GM18951 (cell line): ENCODE measurements around the gene MACROD2.

Experiments
- POLR2A ChIP-seq: IDR thresholded peaks from 4 replicates; pipeline ENCODE4 v1.6.1; 2011; ENCODE audit warnings: mild to moderate bottlenecking; ENCODE audit not compliant: insufficient read length, insufficient read depth; ENCODE audit errors: extremely low read depth
- in situ Hi-C: fragments of 300-500 bp; cut with MboI; formaldehyde crosslinking; loops from one replicate; pipeline ENCODE4 v1.12.0; 2022; ENCODE audit warnings: low sequenced_read_pairs, mixed read lengths, inconsistent platforms; ENCODE audit not compliant: unreplicated experiment

MACROD2 gene

GRCh38 chr20:15199698-15200097 lies 1204.4 kb downstream of the MACROD2 start:
- in situ Hi-C loops: no loop called here
- no peak for TF ChIP-seq POLR2A

- in situ Hi-C loops: no loop called here
- TF ChIP-seq POLR2A: no peak
Observed at GRCh38 chr20:15200147-15200565, 1204.8 kb downstream of the MACROD2 start.

- TF ChIP-seq POLR2A: no peak
Observed at GRCh38 chr20:15201602-15202001, 1206.3 kb downstream of the MACROD2 start.

GRCh38 chr20:15204234-15204633 lies 1208.9 kb downstream of the MACROD2 start:
- no peak for TF ChIP-seq POLR2A
- in situ Hi-C loops: no loop called here

More at GRCh38 chr20:15201602-15202001, 1206.3 kb downstream of the MACROD2 start:
- in situ Hi-C loops: no loop called here

GRCh38 chr20:15205028-15205427 lies 1209.7 kb downstream of the MACROD2 start:
- in situ Hi-C loops: no loop called here
- TF ChIP-seq POLR2A: no peak

- TF ChIP-seq POLR2A: no peak
- in situ Hi-C loops: no loop called here
Observed at GRCh38 chr20:15205719-15206118, 1210.4 kb downstream of the MACROD2 start.

GRCh38 chr20:15209537-15209936 lies 1214.2 kb downstream of the MACROD2 start:
- in situ Hi-C loops: no loop called here
- TF ChIP-seq POLR2A: no peak

- TF ChIP-seq POLR2A: no peak
- in situ Hi-C loops: no loop called here
Observed at GRCh38 chr20:15214051-15214450, 1218.7 kb downstream of the MACROD2 start.

GRCh38 chr20:15220009-15220656 lies 1224.8 kb downstream of the MACROD2 start:
- in situ Hi-C loops: no loop called here
- TF ChIP-seq POLR2A: no peak

GRCh38 chr20:15220778-15221565 lies 1225.7 kb downstream of the MACROD2 start:
- in situ Hi-C loops: no loop called here
- no peak for TF ChIP-seq POLR2A

GRCh38 chr20:15222502-15223330 lies 1227.4 kb downstream of the MACROD2 start:
- TF ChIP-seq POLR2A: no peak
- in situ Hi-C loops: no loop called here

GRCh38 chr20:15224199-15224598 lies 1228.9 kb downstream of the MACROD2 start:
- in situ Hi-C loops: no loop called here
- no peak for TF ChIP-seq POLR2A

- TF ChIP-seq POLR2A: no peak
- in situ Hi-C loops: no loop called here
Observed at GRCh38 chr20:15227102-15227501, 1231.8 kb downstream of the MACROD2 start.
